Stimulated activated CD8-positive, alpha-beta memory T cell treated with anti-CD3 and anti-CD28 coated beads, Interleukin-7, amount 100 ng/mL, for 24 hours (primary cell): ENCODE measurements around the gene TOB1.
A peak's percentile ranks its signal among the peaks of the same experiment; 100 is the strongest.

ENCODE experiments used
- DNase-seq: peaks from one replicate; pipeline ENCODE4 v3.0.0-alpha.2; 2020; ENCODE audit warnings: low read depth

Gene TOB1

GRCh38 chr17:50845240-50846147, 20.7 kb downstream of the TOB1 start:
- DNase-seq, result no peak

GRCh38 chr17:50844117-50844700, 21.9 kb downstream of the TOB1 start:
- DNase-seq, result no peak

DNA sequence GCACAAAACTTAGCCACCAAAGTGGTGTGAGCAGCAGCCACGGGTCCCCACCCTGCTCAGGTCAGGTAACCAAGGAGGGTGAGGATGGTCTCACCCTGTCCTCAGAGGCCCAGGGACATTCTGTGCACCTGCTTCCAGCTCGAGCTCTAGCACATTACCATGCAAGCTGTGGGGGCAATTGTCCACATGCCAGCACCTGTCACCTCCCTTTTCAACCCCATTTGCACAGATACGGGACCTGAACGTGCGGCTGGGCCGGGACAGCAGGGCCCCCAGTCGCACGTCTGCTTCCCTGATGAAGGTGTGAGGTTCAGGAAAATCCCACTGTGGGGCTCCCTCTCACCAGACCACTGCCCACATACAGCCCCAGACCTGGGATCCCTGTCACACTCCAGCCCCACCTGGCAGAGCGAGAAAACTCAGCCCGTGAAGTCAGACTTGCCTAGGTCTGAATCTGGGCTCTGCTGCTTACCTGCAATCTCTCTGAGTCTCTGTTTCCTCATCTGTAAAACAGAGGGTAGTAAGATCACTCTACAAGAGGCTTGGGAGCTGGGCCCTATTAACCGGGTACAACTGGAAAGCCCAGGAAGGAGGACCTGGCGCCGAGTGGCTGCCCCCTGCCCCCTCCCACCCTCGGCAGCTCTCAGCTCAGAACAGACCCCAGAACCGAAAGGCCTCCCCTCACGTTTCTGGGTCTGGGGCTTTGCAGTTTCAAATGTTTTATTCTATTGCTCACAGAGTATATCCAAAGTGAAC, 22.8 kb downstream of the TOB1 start:
- DNase-seq, result no peak

- no peak for DNase-seq
Observed at GRCh38 chr17:50842506-50843149, 23.5 kb downstream of the TOB1 start.

DNA sequence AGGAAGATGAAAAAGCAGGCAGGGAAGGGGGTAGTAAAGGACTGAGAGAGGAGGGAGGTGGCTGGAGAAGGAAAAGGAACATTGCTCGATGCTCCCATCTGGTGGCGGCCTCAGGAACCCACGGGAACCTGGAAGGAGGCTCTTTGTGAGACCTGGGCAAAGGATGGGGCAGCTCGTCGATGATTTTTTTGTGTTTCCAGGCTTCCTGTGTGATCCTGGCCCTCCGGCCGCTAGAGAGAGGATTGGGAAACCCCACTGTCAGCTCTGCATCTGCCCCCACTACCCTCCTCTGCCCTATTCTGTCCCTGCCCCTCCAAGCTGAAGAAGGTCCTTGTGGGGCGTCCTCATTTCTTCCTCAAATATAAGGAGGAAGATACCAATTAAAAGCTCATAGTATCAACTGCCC, 24.2 kb downstream of the TOB1 start:
- peak; percentile 26 for DNase-seq

GRCh38 chr17:50841277-50841948, 24.7 kb downstream of the TOB1 start:
- DNase-seq, result no peak

DNA sequence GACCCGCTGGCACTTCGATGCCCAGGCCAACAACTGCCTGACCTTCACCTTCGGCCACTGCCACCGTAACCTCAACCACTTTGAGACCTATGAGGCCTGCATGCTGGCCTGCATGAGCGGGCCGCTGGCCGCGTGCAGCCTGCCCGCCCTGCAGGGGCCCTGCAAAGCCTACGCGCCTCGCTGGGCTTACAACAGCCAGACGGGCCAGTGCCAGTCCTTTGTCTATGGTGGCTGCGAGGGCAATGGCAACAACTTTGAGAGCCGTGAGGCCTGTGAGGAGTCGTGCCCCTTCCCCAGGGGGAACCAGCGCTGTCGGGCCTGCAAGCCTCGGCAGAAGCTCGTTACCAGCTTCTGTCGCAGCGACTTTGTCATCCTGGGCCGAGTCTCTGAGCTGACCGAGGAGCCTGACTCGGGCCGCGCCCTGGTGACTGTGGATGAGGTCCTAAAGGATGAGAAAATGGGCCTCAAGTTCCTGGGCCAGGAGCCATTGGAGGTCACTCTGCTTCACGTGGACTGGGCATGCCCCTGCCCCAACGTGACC, 25.8 kb downstream of the TOB1 start:
- no peak for DNase-seq

DNA sequence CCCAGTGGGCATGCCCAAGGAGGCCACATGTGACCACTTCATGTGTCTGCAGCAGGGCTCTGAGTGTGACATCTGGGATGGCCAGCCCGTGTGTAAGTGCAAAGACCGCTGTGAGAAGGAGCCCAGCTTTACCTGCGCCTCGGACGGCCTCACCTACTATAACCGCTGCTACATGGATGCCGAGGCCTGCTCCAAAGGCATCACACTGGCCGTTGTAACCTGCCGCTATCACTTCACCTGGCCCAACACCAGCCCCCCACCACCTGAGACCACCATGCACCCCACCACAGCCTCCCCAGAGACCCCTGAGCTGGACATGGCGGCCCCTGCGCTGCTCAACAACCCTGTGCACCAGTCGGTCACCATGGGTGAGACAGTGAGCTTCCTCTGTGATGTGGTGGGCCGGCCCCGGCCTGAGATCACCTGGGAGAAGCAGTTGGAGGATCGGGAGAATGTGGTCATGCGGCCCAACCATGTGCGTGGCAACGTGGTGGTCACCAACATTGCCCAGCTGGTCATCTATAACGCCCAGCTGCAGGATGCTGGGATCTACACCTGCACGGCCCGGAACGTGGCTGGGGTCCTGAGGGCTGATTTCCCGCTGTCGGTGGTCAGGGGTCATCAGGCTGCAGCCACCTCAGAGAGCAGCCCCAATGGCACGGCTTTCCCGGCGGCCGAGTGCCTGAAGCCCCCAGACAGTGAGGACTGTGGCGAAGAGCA, 26.4 kb downstream of the TOB1 start:
- DNase-seq, result no peak

GRCh38 chr17:50837980-50838954, 27.9 kb downstream of the TOB1 start:
- DNase-seq, result no peak

- no peak for DNase-seq
Observed at GRCh38 chr17:50837286-50837979, 28.7 kb downstream of the TOB1 start.

- no peak for DNase-seq
Observed at GRCh38 chr17:50836826-50837225, 29.3 kb downstream of the TOB1 start.

DNA sequence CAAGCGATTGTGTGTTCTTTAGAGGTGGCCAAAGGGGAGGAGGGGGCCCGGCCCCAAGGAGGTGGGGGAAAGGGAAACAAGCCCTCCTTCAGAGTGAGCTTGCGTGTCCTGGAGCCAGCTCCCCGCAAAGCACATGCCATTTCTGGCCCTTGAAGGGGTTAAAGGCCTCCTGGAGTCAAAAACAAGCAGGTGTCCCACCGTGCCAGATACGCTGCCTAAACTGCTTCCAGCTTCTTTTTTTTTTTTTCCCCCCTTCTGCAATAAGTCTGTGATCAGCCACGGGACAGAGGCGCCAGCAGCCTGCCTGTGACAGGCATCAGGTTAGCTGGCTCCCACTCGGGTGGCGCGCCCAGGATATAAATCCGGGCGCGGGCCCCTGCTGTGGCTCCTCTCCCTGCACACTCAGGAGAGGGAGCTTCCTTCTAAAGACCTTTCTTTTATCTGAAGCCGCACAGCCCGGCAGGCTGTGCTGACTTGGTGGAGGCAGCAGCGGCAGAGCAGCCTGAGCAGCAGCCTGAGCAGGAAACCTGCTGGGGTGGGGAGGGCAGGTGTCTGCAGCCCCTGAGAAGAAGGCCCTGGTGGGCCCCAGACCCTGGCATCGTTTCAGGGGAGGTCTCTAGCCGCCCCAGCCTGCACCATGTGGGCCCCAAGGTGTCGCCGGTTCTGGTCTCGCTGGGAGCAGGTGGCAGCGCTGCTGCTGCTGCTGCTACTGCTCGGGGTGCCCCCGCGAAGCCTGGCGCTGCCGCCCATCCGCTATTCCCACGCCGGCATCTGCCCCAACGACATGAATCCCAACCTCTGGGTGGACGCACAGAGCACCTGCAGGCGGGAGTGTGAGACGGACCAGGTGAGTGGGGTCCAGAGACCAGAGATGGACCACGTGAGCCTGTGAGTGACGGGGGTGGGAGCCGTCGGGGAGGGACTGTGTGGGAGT, 30.6 kb downstream of the TOB1 start, which contains the start of gene WFIKKN2:
Gene WFIKKN2, plus strand, starts transcription at position 286 of the 934 bp plus-strand sequence. Its CDS starts 352 bp downstream, at position 638.
- no peak for DNase-seq

- no peak for DNase-seq
Observed at GRCh38 chr17:50834429-50835300, 31.5 kb downstream of the TOB1 start.

GRCh38 chr17:50833510-50834428, 32.4 kb downstream of the TOB1 start:
- DNase-seq, result no peak

DNA sequence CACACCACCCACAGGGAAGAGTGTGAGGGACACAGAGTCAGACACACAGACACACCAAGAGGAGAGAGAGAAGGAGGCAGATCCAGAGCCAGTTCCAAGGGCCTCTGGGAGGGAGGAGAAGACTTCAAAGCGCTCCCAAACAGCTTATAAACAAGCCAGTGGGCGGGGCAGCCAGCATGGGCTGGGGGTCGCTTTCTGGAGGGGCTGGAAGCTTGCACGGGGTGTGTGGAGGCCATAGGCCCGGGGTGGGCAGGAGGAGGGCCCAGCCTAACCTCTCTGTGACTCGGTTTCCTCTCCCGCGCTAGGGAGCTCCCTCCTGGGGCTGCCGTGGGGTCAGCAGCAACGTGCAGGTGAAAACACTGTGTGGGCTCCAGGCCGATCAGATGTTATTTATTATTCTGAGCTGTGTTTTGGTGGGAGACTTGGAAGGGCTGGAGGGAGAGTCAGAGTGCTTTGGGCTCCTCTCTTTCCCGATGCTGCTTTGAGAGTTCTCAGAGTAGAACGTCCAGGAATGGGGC, 33.2 kb downstream of the TOB1 start:
- DNase-seq, result no peak
